ENCODE data around the gene SPAG17. TPM values are rescaled to one million over a fixed set of nuclear protein-coding genes. Genes with fewer than 3 reads are reported as not detected.

The SPAG17 gene
- total RNA-seq, 2 donors from 2014 or later = 1.6 TPM; not detected in 1

DNA sequence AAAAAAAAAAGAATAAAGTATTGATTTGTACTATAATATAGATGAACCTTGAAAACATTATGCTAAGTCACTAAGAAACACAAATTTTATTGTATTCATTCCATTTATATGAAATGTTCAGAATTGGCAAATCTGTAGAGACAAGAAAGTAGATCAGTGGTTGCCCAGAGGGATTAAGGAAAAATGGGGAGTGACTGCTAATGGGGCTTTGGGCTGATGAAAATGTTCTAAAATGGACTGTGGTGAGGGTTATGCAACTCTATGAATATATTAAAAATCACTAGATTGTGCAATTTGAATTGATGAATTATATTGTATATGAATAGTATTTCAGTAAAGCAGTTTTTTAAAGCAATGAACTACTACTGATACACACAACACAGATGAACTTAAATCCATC, 265.7 kb downstream of the SPAG17 start:
- Histone ChIP-seq H3K9me3 (no peaks in the 10 kb centered on the region), H3K4me1 (no peaks in the 10 kb centered on the region), H3K4me3 (no peak overlapping the region), H3K27me3 (no peaks in the 10 kb centered on the region), H3K27ac (no peak overlapping the region), H3K36me3 (replicated peaks in 1 of 2; ENCODE audit: insufficient read depth in 1 of 2, low read depth in 2 of 2) (peaks cover 0 to 25% of the 10 kb centered on the region in 2 donors)
- intact Hi-C loops (cut with DNase I) = no loop called here
- DNase-seq (no peak), ATAC-seq (no peak)
- TF ChIP-seq, protein P1, sequence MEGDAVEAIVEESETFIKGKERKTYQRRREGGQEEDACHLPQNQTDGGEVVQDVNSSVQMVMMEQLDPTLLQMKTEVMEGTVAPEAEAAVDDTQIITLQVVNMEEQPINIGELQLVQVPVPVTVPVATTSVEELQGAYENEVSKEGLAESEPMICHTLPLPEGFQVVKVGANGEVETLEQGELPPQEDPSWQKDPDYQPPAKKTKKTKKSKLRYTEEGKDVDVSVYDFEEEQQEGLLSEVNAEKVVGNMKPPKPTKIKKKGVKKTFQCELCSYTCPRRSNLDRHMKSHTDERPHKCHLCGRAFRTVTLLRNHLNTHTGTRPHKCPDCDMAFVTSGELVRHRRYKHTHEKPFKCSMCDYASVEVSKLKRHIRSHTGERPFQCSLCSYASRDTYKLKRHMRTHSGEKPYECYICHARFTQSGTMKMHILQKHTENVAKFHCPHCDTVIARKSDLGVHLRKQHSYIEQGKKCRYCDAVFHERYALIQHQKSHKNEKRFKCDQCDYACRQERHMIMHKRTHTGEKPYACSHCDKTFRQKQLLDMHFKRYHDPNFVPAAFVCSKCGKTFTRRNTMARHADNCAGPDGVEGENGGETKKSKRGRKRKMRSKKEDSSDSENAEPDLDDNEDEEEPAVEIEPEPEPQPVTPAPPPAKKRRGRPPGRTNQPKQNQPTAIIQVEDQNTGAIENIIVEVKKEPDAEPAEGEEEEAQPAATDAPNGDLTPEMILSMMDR (IDR thresholded peaks at IDR 0.05) = no peak
- no peak for TF ChIP-seq POLR2A (IDR thresholded peaks at IDR 0.05)

DNA sequence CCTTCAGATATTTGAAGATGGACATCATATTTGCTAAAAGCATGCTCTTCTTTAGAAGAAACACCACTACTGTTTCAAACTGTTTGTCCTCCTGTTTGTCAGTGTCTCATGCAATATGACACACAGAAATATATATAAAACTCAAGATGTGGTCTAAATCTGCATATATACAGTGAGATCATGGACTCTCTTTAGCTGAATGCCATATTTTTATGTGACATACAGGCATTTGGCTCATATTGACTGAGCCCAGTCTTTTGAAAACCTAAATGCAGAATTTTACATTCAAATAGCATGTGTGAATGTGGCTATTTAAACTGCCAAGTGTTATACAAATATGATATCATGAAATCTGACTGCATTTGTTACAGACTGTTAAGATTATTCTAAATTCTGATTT, 274.0 kb downstream of the SPAG17 start:
- no peak overlapping the region for H3K4me3 ChIP-seq
- no peaks in the 10 kb centered on the region for H3K4me1 ChIP-seq
- intact Hi-C loops (cut with DNase I) = no loop called here
- DNase-seq (no peak), ATAC-seq (no peak)
- H3K27me3 ChIP-seq = no peaks in the 10 kb centered on the region
- no peak for TF ChIP-seq POLR2A (IDR thresholded peaks at IDR 0.05)
- TF ChIP-seq, protein P1 (IDR thresholded peaks at IDR 0.05) = no peak
- H3K36me3 ChIP-seq (replicated peaks in 1 of 2; ENCODE audit: insufficient read depth in 1 of 2, low read depth in 2 of 2) = peaks cover 7 to 23% of the 10 kb centered on the region in 2 donors
- no peak overlapping the region for H3K27ac ChIP-seq
- no peaks in the 10 kb centered on the region for H3K9me3 ChIP-seq

DNA sequence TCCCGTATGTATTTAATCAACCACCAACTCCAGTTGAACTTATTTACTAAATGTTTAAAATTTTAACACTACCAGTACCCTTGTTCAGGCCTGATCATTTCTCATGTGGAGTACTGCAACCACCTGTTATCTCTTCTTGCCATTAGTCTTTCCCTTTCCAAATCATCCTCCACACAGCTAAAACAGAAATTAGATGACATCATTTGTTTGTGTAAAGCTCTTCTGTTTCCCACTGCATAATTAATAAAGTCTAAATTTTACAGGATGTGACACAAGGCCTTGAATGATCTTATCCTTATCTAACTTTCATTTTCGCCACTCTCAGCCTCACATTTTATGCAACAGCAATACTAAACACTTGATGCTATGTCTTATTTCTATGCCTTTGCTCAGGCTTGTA, 280.0 kb downstream of the SPAG17 start:
- peaks cover 15% of the 10 kb centered on the region for H3K4me1 ChIP-seq
- no peak overlapping the region for H3K4me3 ChIP-seq
- no peaks in the 10 kb centered on the region for H3K27me3 ChIP-seq
- TF ChIP-seq, protein P1 (IDR thresholded peaks at IDR 0.05) = no peak
- no peak for TF ChIP-seq POLR2A (IDR thresholded peaks at IDR 0.05)
- intact Hi-C loops (cut with DNase I) = no loop called here
- 81 to 89% methylated on average over 2 of the region's 2 CpGs for WGBS, 2 donors
- H3K9me3 ChIP-seq = no peaks in the 10 kb centered on the region
- ATAC-seq = no peak
- DNase-seq = no peak
- peaks cover 0 to 13% of the 10 kb centered on the region in 2 donors for H3K36me3 ChIP-seq (replicated peaks in 1 of 2; ENCODE audit: insufficient read depth in 1 of 2, low read depth in 2 of 2)
- H3K27ac ChIP-seq = no peak overlapping the region

DNA sequence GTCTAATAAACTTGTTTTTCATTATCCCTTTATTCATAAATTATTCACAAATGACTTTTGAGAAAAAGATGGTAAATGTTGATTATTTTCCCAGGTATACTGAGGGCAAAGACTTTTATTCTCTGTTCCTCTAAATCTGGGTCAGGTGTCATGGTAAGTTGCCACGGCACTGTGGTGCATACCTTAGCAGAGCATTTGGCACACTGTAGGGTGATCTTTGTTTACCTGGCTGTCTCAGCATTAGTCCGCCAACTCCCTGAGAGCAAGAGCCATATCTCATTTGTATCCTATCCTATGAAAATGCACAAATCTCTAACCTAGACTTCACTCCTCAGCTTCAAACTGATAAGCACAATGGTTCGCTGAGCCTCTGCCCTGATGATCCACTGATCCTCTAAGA, 280.5 kb downstream of the SPAG17 start:
- TF ChIP-seq, protein P1 (IDR thresholded peaks at IDR 0.05) = no peak
- TF ChIP-seq POLR2A (IDR thresholded peaks at IDR 0.05) = no peak
- intact Hi-C loops (cut with DNase I) = no loop called here
- peaks cover 15% of the 10 kb centered on the region for H3K4me1 ChIP-seq
- no peak overlapping the region for H3K4me3 ChIP-seq
- DNase-seq = no peak
- H3K9me3 ChIP-seq = no peaks in the 10 kb centered on the region
- peaks cover 0 to 12% of the 10 kb centered on the region in 2 donors for H3K36me3 ChIP-seq (replicated peaks in 1 of 2; ENCODE audit: insufficient read depth in 1 of 2, low read depth in 2 of 2)
- WGBS, 2 donors = 80 to 81% methylated on average over 3 of the region's 3 CpGs
- no peak overlapping the region for H3K27ac ChIP-seq
- no peak for ATAC-seq
- no peaks in the 10 kb centered on the region for H3K27me3 ChIP-seq

Data from body of pancreas (tissue), 4 donors.